NT2/D1 (cell line): ENCODE results near the gene MAD1L1.

Experiments
- DNase-seq: peaks from one replicate; pipeline ENCODE4 v3.0.0-alpha.2; 2011; ENCODE audit warnings: low read depth, low spot score
- H3K27me3 ChIP-seq: 2 replicates; pipeline ENCODE4 v1.6.0; 2011; ENCODE audit warnings: mild to moderate bottlenecking; ENCODE audit not compliant: insufficient read length, insufficient read depth
- H3K36me3 ChIP-seq: 2 replicates; pipeline ENCODE4 v1.6.1; 2011; ENCODE audit warnings: mild to moderate bottlenecking, low read length, mixed read lengths; ENCODE audit not compliant: insufficient read depth, insufficient read length
- H3K4me1 ChIP-seq: 2 replicates; pipeline ENCODE4 v1.5.1; 2011; ENCODE audit not compliant: insufficient read depth, insufficient read length
- H3K4me3 ChIP-seq: 2 replicates; pipeline ENCODE4 v1.5.1; 2011; ENCODE audit warnings: low read depth; ENCODE audit not compliant: insufficient read length
- H3K9ac ChIP-seq: 2 replicates; pipeline ENCODE4 v1.6.0; 2011; ENCODE audit warnings: low read depth; ENCODE audit not compliant: insufficient read length
- H3K9me3 ChIP-seq: 2 replicates; pipeline ENCODE4 v1.5.1; 2011; ENCODE audit warnings: mild to moderate bottlenecking, low read length; ENCODE audit not compliant: insufficient read depth
- SUZ12 ChIP-seq: IDR thresholded peaks from 2 replicates; pipeline ENCODE4 v1.6.1; 2011; ENCODE audit not compliant: insufficient read length, insufficient read depth; ENCODE audit errors: extremely low read depth
- YY1 ChIP-seq: IDR thresholded peaks from 2 replicates; pipeline ENCODE4 v1.6.1; 2011; ENCODE audit not compliant: insufficient read length, insufficient read depth
- ZNF274 ChIP-seq: IDR thresholded peaks from 2 replicates; pipeline ENCODE4 v1.6.1; 2011; ENCODE audit warnings: mild to moderate bottlenecking, low read depth, low read length

MAD1L1 gene

DNA sequence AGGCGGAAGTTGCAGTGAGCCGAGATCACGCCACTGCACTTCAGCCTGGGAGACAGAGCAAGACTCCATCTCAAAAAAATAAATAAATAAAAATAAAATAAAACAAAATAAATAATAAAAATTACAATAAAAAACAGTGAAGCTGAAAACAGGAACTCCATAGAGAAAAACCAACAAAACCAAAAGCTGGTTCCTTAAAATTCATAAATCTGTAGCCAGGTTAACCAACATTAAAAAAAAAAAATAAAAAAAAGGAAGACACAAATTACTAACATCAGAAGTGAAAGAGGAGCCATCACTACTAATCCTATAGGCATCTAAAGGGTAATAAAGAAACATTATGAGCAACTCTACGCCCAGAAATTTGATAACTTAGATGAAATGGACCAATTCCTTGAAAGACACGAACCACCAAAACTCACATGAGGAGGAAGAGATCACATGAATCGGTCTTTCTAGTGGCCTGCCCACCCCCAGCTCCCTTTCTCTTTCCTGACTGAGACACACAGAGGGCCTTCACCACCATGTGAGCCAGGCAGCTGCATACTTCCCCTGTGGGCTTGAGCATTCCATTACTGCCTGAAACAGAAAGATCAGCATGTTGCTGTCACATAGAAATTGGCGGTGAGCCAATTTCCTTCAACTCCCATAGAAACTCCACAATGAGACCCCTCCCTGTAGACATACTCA, 208.7 kb downstream of the MAD1L1 start:
- no peak overlapping the region for H3K4me3 ChIP-seq
- H3K9ac ChIP-seq, result no peak overlapping the region
- H3K27me3 ChIP-seq, result no peaks in the 10 kb centered on the region
- TF ChIP-seq YY1 (no peak), SUZ12 (no peak), ZNF274 (no peak)
- peaks cover 3% of the 10 kb centered on the region for H3K4me1 ChIP-seq
- no peaks in the 10 kb centered on the region for H3K36me3 ChIP-seq
- H3K9me3 ChIP-seq, result peaks cover 32% of the 10 kb centered on the region
- DNase-seq, result peak; percentile 28

DNA sequence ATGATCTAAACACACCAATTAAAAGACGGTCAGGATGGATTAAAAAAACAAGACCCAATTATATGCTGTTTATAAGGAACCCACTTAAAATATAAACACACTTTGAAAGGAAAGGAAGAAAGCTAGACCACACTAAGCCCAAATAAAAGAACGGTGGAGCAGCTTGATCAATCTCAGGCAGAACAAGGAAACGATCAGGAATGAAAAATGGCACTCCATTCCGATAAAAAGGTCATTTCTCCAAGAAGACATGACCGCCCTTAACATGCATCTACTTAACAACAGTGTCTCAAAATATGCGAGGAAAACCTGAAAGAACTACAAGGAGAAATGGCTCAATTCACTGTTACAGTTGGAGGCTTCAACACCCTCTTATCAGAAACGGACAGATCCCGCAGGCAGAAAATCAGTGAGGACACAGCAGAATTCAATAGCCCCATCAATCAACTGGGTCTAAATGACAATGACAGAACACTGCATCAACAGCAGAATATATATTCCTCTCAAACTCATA, 210.0 kb downstream of the MAD1L1 start:
- Histone ChIP-seq H3K36me3 (no peaks in the 10 kb centered on the region), H3K9me3 (peaks cover 25% of the 10 kb centered on the region), H3K9ac (no peak overlapping the region), H3K27me3 (no peaks in the 10 kb centered on the region), H3K4me3 (no peak overlapping the region), H3K4me1 (peaks cover 10% of the 10 kb centered on the region)
- TF ChIP-seq SUZ12 (no peak), ZNF274 (no peak), YY1 (no peak)
- no peak for DNase-seq

DNA sequence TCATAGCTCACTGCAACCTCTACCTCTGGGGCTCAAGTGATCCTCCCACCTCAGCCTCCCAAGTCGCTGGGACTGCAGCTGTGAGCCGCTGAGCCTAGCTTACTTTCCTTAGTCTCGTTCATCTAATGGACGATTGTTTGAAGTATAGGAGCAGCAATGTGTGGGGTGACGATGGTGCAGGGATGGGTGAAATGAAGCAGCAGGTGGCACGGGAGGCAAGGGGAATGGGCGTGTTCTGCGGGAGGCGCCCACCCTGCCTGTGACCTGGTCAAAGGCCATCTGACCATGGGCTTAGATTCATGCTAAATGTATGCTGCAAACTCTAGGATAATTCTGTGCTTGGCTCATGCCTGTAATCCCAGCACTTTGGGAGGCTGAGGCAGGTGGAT, 210.7 kb downstream of the MAD1L1 start:
- Histone ChIP-seq H3K27me3 (no peaks in the 10 kb centered on the region), H3K4me1 (peaks cover 10% of the 10 kb centered on the region), H3K9ac (no peak overlapping the region), H3K4me3 (no peak overlapping the region), H3K36me3 (peaks cover 5% of the 10 kb centered on the region), H3K9me3 (peaks cover 25% of the 10 kb centered on the region)
- no peak for TF ChIP-seq SUZ12
- no peak for TF ChIP-seq YY1
- no peak for TF ChIP-seq ZNF274
- no peak for DNase-seq

DNA sequence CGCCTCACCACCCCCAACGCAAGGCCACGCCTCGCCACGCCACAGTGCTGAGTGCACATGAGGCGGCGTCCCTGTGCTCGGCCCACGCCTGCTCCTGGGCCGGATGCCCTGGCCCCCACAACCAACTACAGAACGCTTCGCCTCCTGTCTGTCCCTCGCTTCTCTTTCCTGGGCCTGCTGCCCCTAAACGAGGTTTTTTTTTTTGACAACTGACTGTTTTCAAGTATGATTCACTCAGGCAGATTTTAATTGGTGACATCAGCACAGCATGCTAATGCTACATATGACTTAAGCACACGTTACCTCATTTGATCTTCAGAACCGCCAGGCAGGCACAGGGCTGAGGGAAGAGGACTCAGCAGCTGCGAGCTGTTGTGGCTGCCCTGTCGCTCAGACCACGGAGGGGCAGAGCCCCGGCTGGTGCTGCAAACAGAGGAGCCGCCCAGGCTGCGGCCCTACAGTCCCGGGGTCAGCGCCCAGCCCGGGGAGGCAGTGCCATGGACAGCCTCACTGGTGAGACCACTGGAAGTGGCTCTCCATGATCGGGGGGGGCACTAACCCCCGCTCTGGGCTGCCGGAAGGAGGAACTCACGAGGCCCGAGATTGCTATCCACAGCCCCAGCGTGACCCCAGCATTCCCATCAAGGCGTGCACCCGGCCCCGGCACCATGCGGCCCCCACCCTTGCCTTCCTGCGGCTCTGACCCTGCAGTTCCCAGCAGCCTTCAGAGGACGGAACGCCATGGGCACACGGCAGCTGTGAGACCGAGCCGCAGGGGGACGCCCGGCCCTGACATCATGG, 212.8 kb downstream of the MAD1L1 start:
- Histone ChIP-seq H3K9me3 (peaks cover 7% of the 10 kb centered on the region), H3K27me3 (no peaks in the 10 kb centered on the region), H3K36me3 (peaks cover 8% of the 10 kb centered on the region), H3K4me3 (no peak overlapping the region), H3K9ac (no peak overlapping the region), H3K4me1 (peaks cover 10% of the 10 kb centered on the region)
- TF ChIP-seq ZNF274 (no peak), SUZ12 (no peak), YY1 (no peak)
- no peak for DNase-seq

DNA sequence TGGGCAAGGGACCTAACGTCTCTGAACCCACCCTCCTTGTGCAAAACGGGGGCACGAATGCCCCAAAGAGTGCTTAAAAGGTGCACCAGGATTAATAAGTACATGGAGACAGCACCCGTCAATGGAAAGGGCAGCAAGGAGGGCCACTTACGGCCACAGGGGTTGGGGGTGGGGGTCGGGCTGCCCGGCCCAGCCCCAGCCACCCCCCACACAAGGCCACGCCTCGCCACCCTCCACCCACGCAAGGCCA, 213.4 kb downstream of the MAD1L1 start:
- no peak overlapping the region for H3K4me3 ChIP-seq
- H3K4me1 ChIP-seq, result peaks cover 10% of the 10 kb centered on the region
- TF ChIP-seq YY1, result no peak
- TF ChIP-seq ZNF274, result no peak
- TF ChIP-seq SUZ12, result no peak

DNA sequence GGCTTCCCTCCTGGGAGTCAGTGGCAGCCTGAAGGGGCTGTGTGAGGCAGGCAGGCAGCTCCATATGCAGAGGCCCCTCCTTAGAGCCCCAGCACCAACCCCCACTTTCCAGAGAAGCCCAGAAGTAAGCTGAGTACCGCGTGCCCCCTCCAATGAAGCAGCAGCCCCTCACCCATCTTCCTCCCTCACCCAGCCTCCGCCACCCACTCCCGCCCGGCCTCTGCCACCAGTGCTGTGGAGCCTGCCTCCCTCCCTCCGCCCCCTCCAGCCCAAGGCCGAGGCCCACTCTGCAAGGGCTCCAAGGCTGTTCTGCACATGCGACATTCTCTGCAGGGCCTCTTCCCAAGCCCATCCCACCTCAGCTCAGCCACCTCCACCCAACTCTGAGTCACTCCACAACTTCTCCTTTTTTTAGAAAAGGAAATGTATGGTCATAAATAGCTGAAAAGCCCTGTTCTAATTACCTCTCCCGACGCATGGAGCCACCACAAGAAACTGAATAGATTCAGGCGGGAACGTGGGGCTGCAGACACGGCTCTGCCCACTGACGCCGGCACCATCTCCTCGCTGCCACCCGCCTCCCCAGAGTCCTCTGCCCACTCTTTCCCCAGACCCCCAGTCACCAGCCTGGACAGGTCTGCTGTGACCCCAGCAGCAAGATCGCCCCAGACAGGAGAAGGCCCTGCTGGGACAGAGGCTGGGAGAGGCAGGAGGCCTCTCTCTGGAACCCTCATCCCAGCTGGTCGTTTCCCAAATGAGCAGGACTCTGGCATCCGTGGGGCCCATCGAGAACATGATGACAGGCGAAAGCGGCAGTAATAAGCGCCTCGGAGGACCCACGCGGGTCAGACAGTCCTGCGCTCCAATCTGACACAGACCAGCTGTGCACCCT, 213.9 kb downstream of the MAD1L1 start:
- Histone ChIP-seq H3K9ac (peak overlapping the region; percentile 29), H3K4me1 (peaks cover 10% of the 10 kb centered on the region), H3K4me3 (no peak overlapping the region), H3K9me3 (no peaks in the 10 kb centered on the region), H3K36me3 (peaks cover 9% of the 10 kb centered on the region), H3K27me3 (no peaks in the 10 kb centered on the region)
- no peak for TF ChIP-seq ZNF274
- no peak for TF ChIP-seq YY1
- TF ChIP-seq SUZ12, result no peak
- DNase-seq, result no peak

More for the DNA sequence above, 213.4 kb downstream of the MAD1L1 start:
- H3K36me3 ChIP-seq, result peaks cover 8% of the 10 kb centered on the region
- H3K27me3 ChIP-seq, result no peaks in the 10 kb centered on the region
- peaks cover 2% of the 10 kb centered on the region; the same call in 1 of the 2 replicates for H3K9me3 ChIP-seq
- no peak overlapping the region for H3K9ac ChIP-seq
- DNase-seq, result no peak
